HG03575 (cell line): ENCODE measurements around the gene BCL10.

Experiments used
- ATAC-seq: cut with Tn5 transposase; IDR thresholded peaks from one replicate; pipeline ENCODE4 v1.9.1; 2021; ENCODE audit not compliant: unreplicated experiment, insufficient number of reproducible peaks, low FRiP score; ENCODE audit errors: extremely low read depth

BCL10 gene

DNA sequence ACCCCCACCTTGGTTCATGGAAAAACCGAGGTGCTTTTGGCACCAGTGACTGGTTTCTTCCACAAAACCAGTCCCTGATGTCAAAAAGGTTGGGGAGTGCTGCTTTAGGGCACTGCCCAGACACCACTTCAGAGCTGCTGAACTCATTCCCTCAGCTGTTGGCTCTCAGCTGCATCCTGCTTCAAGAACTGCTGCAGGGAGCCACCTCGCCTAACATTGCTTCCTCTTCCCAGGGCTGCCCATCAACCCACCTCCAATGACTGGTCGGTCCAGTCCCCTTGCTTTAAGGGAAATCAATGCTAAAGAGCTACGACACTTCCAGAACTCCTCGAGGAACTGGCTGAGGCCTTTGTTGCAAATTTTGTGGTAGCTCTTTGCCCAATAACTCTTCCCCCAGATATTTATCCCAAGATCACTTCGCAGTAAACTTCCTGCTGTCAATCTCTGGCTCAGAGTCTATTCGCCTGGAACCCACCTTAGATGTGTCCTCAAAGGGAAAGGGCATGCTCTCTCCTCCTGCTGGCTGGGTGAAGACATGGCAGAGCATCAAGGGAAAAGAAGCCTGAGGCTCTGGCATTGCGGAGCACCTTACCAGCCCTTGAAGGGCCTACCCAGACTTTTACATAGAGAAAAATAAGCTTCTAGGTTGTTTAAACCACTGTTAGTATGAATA, 46.0 kb downstream of the BCL10 start:
- ATAC-seq = no peak

DNA sequence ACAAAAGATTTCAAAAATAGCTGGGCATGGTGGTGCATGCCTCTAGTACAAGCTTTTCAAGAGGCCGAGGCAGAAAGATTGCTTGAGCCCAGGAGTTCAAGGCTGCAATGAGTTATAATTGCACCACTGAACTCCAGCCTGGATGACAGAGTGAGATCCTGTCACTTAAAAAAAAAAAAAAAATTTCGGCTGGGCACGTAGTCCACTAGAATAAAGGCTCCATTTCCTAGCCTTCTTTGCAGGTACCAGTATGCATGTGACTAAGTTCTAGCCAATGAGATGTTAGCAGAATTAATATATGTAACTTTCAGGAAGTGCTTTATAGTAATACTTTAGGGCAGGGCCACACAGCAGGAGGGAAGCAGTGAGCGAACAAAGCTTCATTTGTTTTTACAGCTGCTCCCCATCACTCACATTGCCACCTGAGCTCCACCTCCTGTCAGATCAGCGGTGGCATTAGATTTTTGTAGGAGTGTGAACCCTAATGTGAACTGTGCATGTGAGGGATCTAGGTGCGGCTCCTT, 46.8 kb downstream of the BCL10 start:
- ATAC-seq = no peak

GRCh38 chr1:85228972-85229371, 47.5 kb downstream of the BCL10 start:
- ATAC-seq = no peak

DNA sequence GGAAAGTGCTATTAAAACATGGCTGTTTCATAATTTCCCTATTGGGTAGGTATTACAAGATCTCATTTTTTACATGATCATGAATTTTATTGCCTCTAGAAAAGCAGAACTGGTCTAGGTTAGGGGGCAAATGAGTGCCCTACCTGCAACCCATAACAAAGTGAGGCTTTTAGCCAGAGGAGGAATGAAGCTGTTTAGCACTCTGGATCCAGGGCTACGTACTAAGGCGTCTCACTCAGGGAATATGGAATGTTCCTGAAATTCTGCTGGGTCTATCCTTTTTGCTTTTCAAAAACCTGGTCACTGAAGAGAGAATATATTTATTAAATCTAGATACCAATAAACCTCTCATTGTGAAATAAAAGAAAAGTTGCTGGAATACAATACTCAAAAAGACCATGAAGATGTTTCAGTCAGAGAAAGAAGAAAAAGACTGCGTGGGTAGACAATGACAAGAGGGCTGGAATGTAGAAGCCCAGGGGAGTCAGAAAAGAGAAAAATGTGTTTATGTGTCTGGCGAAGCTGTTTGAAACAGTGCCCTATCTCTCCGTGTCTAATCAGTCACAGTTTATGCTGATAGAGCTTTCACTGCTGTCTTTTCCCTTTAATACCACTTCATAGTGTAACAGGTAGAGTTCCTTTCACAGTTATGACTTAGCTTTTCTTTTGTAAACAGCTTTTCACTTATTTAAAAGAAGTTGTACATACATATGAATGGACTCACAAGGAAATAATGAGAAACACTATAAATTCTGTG, 50.6 kb downstream of the BCL10 start:
- no peak for ATAC-seq

- no peak for ATAC-seq
Observed at GRCh38 chr1:85224734-85225623, 51.5 kb downstream of the BCL10 start.

- no peak for ATAC-seq
Observed at GRCh38 chr1:85224295-85224694, 52.1 kb downstream of the BCL10 start.

DNA sequence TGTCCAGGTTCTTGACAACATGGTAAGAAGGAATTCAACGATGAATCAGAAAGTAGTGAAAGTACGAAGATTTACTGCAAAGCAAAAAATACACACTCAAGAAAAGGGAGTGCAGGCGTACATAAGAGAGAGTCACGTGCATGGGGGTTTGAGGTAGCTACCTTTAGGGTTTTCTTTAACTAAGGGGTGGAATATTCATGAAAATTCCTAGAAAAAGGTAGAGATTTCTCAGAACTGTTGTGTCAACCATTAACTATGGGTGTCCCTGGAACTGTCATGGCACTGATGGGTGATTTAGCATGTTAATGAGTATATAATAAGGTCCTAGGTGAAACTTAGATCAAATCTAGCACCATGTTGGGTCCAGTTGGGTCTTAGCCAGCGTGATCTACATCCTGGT, 53.1 kb downstream of the BCL10 start:
- ATAC-seq = no peak

GRCh38 chr1:85220756-85221201, 55.7 kb downstream of the BCL10 start:
- ATAC-seq = no peak

DNA sequence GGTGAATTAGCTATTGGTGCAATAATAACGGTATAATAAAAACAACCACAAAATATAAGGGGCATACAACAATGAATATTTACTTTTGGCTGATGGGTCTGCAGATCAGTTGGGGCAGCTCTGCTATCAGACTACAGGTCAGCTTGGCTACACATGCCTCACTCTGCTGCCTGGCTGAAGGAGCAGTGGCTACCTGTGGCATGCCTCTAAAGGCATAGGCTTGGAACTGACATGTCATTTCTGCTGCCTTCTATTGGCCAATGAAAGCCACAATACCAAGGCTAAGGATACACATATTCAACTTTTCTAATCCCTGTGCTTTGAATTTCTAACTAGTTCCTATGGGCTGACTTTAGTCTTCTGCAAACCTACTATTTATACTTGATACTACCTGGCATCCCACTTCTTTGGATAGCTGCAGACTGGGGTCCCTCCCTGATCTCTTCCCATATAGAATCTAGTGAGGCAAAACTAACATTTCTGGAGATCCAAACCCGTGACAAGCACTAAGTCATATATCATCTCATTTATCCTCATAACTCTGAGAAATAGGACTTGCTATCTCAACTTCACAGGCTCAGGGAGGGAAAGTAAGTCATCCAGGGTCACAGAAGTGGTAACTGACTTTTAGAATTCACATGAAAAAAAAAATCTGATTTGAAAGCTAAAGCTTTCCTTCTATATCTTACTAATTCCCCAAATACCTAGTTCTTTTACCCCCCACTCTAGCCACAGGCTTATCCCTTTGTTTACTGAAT, 56.4 kb downstream of the BCL10 start:
- no peak for ATAC-seq

- no peak for ATAC-seq
Observed at GRCh38 chr1:85216697-85217096, 59.7 kb downstream of the BCL10 start.
